Amygdala (tissue), 56 donors: ENCODE results near the gene CNTNAP2.

ENCODE experiments used
- DNase-seq, 56 donors: peaks; one replicate each; lab custom pipeline; 2025; lab: John Stamatoyannopoulos, UW

The CNTNAP2 gene

DNA sequence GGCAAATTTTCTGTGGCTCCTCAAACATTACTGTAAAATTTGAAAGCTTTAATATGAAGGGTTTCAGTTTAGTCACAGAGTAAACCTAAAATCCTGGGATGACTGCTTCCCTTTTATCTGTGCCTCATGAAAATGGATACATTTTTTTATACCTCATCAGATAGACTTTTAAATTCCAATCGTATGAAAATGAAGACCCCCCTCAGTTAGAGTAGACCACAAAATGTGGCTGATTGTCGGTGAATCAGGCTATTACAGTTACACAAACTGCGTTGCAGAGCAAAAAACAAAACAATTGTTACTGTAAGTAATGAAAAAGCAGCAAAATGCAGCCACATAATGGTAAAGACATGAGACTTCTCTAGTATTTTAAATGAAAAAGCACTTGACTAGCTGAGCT is 296.2 kb downstream of the CNTNAP2 start:
- DNase-seq: no peak

DNA sequence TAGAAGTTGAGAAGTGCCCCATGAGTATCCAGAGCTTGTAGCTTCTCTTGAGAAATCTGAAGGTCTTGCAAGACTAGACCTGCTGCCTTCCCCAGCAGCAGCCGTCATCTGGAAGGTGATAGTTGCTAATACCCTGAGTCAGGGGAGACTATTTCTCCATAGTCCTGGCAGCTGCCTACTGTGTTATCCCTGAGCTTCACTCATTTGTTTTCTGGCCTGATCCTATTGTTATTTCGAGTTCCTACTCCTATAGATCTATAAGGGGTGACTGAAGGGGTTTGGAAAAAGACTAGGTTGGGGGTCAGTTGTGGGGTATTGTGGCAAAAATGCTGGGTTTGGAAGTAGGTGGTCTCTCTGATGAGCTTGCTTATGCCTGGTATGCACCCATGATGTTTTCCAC is 297.8 kb downstream of the CNTNAP2 start:
- DNase-seq: no peak

DNA sequence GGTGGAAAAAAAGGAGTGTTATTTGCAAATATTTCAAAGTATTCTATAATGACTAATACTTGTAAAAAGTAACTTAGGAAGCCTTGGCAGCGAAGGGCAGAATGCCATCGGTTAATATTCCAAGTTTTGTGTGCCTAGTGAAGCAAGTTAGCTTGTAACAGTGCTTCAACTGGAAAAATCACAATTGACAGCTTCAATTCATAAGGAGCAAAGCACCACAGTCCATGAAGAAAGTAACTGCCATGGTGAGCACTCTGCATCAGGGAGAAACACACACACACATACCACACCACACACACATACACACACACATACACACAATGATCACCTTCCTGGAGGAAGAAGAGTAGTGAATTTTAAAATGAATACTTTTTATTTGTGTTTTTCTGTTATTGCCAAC is 298.3 kb downstream of the CNTNAP2 start:
- no peak for DNase-seq

DNA sequence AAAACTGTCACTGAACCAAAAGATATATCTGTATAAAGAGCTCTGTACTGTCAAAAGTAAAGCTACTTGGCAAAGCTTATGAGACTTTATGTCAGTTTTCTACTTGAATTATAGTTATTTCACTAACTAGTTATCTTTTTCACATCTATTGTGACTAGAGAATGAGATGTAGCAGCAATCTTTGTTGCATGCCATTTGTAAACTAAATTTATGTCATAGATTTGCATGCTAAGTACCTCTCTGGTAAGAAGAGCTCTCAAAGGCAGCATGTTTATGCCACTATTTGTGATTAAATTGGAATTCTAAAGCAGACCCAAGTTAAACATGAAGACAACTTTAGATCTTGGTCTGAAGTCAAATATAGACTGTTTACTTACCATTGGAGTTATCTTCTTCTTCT is 300.6 kb downstream of the CNTNAP2 start:
- no peak for DNase-seq

DNA sequence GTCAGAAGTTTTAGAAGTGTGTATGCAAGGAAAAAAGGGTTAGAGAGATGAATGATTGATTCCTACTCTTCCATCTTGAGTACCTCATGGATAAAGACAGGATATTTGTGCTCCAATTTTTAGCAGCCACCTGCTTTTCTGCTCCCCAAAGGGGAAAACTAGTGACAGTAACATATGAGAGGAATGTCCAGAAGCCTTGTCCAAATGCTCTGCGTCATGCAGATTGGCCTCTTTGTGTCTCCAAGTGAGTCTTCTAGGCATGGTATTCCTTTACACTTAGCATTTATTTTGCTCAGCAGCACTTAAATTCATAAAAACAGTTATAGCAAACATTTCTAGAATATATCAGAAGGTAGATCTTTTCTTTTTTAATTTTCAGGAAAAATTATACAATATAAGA is 306.8 kb downstream of the CNTNAP2 start:
- no peak for DNase-seq

DNA sequence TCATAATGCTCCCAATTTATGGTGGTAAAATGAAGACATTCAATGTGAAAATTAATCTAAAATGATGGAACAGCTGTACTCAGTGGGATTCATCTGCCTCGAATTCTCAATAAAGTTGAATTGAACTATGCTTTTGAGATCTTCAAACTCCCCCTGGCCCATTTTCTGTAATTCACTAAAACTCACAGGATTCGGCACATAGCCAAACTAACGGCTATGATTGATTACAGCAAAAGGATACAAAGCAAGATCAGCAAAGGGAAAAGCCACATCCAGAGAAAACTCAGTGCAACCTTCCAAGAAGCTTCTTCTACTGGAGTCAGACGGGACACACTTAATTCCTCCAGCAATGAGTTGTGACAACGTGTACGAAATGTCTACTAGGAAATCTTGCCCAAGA is 307.5 kb downstream of the CNTNAP2 start:
- no peak for DNase-seq

DNA sequence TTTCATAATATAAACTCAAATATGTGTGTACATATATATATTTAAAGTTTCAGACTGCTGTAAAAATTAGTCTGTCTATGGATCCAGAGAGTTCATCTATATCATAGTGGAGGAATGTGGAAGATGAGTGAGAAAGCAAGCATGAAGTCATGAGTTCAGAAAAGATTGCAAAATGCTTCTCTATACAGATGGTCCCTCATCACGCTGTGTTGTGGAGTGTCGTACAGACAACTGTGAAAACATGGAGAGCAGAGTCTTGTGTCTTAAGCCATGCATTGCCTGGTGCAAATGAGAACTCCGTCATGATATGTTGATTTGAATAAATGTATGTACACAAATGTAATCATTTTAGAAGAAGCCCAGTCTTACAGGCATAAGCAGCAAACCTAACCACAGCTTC is 316.9 kb downstream of the CNTNAP2 start:
- no peak for DNase-seq

DNA sequence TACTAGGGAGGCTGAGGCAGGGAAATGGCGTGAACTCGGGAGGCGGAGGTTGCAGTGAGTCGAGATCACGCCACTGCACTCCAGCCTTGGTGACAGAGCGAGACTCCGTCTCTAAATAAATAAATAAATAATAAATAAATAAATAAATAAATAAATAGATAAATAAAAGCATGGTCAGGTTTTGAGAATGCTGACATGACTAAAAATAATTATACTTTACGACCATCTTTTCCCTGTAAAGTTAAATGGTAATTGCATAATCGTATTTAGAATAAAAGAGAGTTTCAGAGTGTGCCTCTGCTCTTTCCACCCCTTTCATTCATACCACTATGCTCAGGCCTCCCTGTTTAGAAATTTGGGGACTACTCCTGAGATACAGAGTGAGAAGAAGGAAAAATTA is 326.5 kb downstream of the CNTNAP2 start:
- no peak for DNase-seq

DNA sequence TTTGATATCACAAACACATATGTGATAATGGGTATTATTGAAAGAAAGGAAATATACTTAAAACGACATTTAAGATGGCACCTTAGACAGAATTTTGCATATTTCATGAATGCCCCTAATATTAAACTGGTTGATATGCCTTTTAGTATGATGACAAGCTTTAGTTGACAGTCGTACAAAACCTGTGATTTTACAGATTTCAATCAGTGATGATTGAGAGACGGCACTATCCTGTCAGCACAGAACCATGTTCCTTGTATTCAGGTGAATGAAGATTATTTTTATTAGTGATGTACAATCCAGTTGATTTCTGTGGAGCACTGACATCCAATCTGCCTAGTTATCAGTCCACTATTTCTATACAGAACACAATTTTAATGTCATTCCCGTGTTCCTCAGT is 333.0 kb downstream of the CNTNAP2 start:
- DNase-seq: no peak

DNA sequence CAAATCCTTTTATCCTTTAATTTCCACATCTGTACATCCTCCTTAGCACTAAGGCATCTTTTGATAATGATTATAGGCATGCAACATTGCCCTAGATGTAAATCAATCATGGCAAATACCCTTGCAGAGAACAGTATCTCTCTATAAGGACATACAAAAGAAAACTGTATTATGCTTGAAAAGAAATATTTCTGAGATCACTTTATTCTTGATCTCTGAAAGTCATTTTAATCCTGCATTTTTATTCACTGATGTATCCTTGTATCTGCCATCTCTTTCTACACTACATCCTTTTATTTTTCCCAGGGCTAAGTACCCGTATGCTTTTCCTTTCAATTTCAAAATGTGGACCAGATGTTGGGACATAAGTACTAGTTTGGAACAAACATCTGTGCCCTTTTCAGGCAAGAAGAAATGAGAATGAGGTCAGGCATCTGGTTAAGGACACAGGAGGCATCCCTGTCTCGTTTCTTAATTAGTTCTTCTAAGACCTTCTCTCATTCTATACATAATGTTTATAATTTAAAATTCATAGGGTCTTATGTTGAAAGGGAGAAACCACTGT is 338.6 kb downstream of the CNTNAP2 start:
- DNase-seq: no peak

DNA sequence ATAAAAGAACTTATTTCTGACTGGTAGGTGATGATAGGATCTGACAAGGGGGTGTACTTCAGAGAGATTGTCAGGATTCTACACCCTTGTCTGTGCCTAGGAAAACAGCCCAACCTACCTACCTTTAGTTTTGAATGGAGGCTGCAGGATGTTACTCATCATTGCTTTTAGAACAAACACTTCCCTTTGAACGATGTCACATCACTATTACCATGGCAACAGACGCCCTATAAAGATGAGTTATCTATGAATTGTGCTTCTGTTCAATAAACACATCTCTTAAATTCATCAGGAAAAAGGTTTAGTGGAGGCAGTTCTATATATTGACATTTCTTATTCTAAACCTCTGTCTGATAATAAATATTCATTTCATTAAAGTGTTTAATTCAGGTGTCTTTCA is 362.4 kb downstream of the CNTNAP2 start:
- no peak for DNase-seq

DNA sequence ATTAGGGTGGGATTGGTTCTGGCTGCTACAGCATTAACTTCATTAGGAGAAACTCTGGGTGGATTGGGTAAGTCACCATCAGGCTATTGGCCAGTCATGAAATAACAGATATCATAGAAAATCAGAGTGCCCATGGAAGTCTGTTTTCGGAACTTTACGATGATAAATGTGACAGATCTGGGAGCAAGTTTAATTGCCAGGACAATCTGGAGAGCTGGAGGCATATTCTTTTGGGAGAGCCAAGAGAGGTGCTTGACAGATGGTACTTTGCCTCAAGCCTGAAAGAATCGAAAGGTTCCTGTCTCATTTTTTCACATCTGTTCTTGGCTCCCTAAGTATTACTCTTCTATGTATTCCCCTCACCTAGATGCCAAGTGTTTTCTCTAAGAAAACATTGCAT is 369.9 kb downstream of the CNTNAP2 start:
- DNase-seq: no peak

DNA sequence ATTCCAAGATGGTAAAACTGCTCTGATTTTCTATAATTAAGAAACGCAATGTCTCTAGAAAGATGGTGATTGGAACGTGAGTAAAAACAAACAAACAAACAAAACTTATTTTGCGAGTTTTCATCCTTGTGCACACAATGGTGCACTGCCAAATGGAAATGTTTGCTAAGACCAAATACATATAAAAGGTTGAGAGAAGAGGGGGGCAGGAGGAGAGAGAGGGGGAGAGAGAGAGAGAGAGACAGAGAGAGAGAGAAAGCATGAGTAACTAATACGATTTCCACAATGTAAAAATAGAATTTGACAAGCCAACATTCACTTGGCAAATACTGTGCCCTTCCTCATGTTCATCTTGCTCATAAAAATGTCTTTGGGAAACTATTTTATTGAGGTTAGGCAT is 375.4 kb downstream of the CNTNAP2 start:
- DNase-seq: no peak

DNA sequence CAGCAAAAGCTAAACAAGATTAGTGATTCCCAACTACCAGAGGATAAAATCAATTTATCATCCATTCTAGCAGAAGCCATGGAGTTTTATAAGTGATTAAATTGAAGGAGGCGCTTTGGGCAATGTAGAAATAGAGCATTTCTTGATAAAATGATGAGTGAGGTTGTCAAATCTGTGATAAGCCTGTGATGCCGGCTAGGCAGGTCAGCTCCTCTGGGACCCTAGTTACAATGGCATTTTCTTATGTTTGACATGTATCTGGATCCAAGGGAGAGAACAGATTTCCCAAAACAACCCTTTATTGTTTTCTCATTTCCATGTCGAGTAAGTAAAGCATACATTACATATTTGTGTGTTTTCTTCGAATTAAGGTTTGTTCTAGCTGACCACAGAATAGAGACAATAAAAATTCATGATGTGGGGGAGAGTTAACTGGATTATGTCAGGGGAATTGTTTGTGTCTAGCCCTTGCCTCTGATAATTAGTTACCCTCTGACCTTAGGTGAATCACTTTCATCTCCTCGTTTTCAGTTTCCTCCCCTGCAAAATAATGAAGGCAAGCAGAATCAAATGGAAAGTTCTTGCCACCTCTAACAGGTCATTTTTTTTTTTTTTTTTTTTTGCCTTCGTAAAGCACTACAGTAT is 378.5 kb downstream of the CNTNAP2 start:
- DNase-seq: no peak

DNA sequence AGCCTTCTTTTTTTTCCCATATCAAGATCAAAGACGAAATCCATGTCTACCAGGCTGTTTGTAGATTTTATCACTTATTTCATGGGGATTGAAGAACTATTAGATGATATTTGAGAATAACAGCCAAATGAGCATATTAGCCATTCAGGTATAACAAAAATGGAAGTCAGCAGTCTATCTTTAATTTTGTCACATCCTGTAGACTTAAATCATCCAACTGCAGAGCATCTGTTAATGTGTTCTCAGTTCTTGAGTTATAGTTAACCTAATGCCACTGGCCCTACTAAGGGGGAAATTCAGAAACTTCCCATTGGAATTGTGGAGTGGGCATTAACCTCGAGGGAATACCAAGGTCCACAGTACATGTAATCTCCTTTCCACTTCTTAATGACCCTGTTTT is 380.1 kb downstream of the CNTNAP2 start:
- DNase-seq: no peak

DNA sequence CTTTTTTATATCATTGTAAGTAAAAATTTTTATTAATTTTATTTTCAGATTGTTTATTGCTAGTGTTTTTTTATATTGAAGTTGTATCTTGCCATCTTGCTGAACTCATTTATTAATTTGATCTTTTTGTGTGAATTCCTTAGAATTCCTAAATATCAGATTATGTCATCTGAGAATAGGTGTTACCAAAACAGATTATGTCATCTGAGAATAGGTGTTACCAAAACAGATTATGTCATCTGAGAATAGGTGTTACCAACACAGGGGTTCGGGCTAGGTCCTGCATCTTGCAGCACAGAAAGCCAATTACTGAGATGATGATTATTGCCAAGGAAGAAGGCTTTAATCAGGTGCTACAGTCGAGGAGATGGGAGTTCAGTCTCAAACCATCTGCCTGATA is 383.4 kb downstream of the CNTNAP2 start:
- DNase-seq: no peak

DNA sequence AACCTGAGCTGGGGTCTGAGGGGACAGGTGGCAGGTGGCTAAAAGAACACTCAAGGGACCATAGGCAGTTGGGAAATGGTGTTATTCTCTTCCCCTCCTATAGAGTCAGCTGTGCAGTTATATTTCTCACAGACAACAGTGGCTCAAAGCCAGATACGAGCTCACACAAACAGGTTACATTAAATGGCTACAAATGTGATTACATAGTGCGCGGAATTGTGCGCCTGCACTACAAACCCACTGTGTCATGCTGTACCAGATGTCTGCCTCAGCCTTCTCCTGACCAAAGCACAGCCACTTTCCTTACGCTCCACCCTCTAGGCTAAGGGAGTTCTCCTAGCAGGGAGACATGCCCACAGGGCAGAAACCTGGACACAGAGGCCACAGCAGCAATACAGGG is 387.2 kb downstream of the CNTNAP2 start:
- no peak for DNase-seq

DNA sequence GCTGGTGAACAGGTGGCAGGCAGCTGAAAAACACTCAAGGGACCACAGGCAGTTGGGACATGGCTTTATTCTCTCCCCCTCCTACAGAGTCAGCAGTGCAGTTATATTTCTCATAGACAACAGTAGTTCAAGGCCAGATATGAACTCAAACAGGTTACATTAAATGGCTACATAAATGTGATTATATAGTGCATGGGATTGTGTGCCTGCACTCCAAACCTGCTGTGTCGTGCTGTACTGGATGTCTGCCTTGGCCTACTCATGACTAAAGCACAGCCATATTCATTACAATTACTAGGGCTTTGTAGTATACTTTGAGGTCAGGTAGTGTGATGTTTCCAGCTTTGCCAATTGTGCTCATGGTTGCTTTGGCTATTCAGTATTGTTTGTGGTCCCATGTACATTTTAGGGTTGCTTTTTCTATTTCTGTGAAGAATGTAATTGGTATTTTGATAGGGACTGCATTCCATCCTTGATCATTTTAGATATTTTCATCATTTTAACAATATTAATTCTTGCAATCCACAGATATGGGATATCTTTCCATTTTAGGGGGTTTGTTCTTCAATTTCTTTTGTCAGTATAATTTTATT is 393.6 kb downstream of the CNTNAP2 start:
- DNase-seq: no peak

DNA sequence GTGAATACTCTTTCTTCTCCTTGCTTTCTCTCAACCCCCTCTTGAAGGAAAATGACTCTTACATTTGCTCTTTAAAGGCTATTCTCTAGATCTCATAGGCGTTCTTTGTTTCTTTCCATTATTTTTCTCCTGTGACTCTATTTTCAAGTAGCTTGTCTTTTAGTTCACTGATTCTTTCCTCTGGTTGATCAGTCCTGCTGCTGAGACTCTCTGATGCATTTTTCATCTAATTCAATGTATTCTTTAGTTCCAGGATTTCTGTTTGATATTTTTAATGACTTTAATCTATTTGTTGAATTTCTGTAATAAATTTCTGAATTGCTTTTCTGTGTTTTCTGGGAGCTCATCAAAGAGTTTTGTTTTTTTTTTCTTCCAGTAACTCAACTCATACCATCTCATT is 397.7 kb downstream of the CNTNAP2 start:
- no peak for DNase-seq

DNA sequence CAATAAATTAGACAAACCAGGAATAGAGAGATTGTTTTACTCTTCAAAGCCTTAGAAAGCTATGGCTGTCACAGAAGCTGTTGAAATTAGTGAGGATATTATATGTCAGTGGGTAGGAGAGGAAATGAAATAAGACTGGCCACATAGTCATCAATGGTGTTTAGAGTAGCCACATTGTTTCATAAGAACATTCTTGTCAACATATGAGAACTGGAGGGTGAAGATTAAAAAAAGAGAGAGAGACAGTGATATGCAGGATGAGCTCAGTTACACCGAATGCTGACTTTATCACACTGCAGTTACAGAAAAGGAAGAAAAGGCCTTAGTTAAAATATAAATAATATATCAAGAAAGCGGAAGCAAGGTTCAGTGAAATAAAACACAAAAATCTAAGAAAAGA is 412.0 kb downstream of the CNTNAP2 start:
- no peak for DNase-seq

DNA sequence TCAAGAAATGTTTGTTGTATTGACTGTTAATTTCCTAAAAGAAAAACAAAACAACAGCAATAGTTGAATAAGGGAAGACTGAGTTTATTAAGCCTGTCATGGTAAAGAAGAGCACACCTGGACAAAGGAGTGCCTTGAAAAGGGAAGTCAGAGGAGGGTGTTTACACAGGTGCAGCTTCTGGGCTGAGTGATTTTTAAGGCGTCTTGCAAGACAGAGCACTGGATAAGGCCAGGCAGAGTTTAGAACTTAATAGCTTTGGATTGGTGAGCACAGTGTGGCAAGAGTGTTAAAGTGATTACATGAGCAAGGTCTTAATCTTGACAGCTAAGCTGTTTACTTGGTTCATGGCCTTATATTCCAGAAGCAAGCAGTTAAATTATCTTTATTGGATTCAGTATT is 423.2 kb downstream of the CNTNAP2 start:
- DNase-seq: no peak

DNA sequence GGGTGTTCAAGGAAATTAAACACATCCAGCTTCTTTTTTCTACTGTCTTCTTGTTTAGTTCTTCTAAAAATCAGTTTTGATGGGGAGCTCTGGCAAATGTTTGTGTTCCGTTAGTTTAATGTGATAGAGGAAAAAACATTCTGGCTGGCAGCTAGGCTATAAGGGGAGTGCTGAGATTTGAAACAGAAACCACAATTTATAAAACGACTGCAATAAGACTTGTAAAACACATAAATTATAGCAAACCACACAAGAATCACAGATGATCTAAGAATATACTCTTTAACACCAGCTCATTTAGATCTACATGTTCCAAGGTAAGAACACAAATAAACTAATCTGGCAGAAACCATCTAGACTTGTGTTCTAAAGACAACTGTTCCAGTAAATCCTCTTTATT is 425.5 kb downstream of the CNTNAP2 start:
- DNase-seq: no peak

DNA sequence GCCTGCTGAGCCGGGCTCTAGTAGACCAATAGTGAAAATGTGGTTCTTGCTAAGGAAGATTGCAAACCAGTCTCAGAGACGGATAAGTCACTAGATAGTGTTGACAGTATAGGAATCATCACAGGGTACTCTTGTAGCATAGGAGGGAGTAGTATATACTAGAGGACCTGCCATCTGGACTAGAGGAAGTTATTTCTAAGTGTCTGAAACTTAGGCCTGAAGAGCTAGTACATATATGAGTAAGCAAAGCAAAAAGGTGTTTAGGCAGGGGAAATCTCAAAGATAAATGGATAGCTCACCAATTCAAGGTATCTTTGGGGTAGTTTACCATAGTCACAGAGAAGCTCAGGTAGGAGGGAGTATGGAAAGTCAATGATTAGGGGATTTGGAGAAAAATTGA is 428.1 kb downstream of the CNTNAP2 start:
- DNase-seq: no peak
